Measurements from ENCODE around the gene NAV1. TPM values are rescaled to one million over a fixed set of nuclear protein-coding genes. Genes with fewer than 3 reads are reported as not detected.

The NAV1 gene
- total and polyA plus RNA-seq, 9 of the 15 experiments (the other 6 are each of a cell fraction or from before 2014, with no cell fraction given): 0.91 to 16.8 (median 3.2) TPM

- peaks cover 23 to 28% of the 10 kb centered on the region in 2 experiments for H3K4me1 ChIP-seq (replicated peaks in 1 of 2; ENCODE audit: control insufficient read depth in 2 of 2, insufficient read depth in 2 of 2, low read length in 2 of 2)
- in situ Hi-C loops (cut with MboI) (no loop called here), intact Hi-C loops (cut with micrococcal nuclease) (loop anchor here (10.0 kb wide), 1 partner anchor 437 kb away; no protein-coding TSS in a partner anchor)
- no peak for FAIRE-seq
- H4K20me1 ChIP-seq (replicated peaks; ENCODE audit: control insufficient read depth, insufficient read depth, low read length): no peaks in the 10 kb centered on the region
- CTCF ChIA-PET (ENCODE audit: low intra/inter-chr PET ratio): no interaction called here
- no peak for ATAC-seq
- H3K4me3 ChIP-seq: no peak overlapping the region
- no peak overlapping the region; a peak in 1 of 4 replicates for H3K9ac ChIP-seq (ENCODE audit: insufficient read depth in 1 of 2, low read depth in 2 of 2, low read length in 2 of 2)
- DNase-seq (ENCODE audit: extremely low read depth in 1 of 4, low spot score in 3 of 4): peak in 1 of 4 experiments; percentile 9
- H3K27me3 ChIP-seq (ENCODE audit: control insufficient read depth in 2 of 2, insufficient read depth in 2 of 2, low read length in 2 of 2): peaks cover 25 to 45% of the 10 kb centered on the region in 2 experiments
- H3K79me2 ChIP-seq (ENCODE audit: control insufficient read depth, insufficient read depth, low read length): no peaks in the 10 kb centered on the region
- no peak for TF ChIP-seq BACH1 (tag; IDR thresholded peaks at IDR 0.05)
- no peak for TF ChIP-seq MITF (IDR thresholded peaks at IDR 0.05)
- TF ChIP-seq FOXK1 (CRISPR knock-in tag; IDR thresholded peaks at IDR 0.05; ENCODE audit: borderline replicate concordance): 0 out of 2 replicates have a peak, but pooled peaks have one; percentile 47
- 0 out of 2 replicates have a peak, but pooled peaks have one; percentile 2 for TF ChIP-seq HDAC2 (IDR thresholded peaks at IDR 0.05)
- TF ChIP-seq ADNP (tag; IDR thresholded peaks at IDR 0.05): peak; percentile 46; the same call in 1 of the 2 replicates
- TF ChIP-seq PRDM10 (IDR thresholded peaks at IDR 0.05; ENCODE audit: partially characterized antibody): no peak
- TF ChIP-seq HCFC1 (IDR thresholded peaks at IDR 0.05; ENCODE audit: low read depth, low read length): no peak
- no peak overlapping the region for H3K4me2 ChIP-seq (ENCODE audit: insufficient read depth, low read length)
- BruUV-seq (replicated peaks): no TSS peak
- H2AFZ ChIP-seq (ENCODE audit: low read depth, low read length): no peak overlapping the region
- no peaks in the 10 kb centered on the region for H3K9me3 ChIP-seq (replicated peaks; ENCODE audit: control insufficient read depth, insufficient read depth, low read depth, low read length)
- H3K36me3 ChIP-seq (ENCODE audit: control insufficient read depth, insufficient read depth, low read length): no peaks in the 10 kb centered on the region
- no peak overlapping the region for H3K27ac ChIP-seq (ENCODE audit: extremely low read depth, low read depth, low read length)
- no peaks in the 10 kb centered on the region for H3K9me1 ChIP-seq (ENCODE audit: control insufficient read depth, insufficient read depth, low read length)
- POLR2A ChIA-PET: interaction anchor here (0.5 to 1.4 kb wide), 5 partner anchors 13 to 289 kb away, joined by 3 to 7 read pairs (median 3); no protein-coding TSS in a partner anchor
- WGBS (ENCODE audit: insufficient coverage, low coverage, missing lambda C conversion rate): 10% methylated on average over 3 of the region's 6 CpGs
Measured at GRCh38 chr1:201537891-201538611, 876 bp upstream of the NAV1 start.

Measured in K562 (cell line).